Measurements from ENCODE around the gene SERPINB4.

GRCh38 chr18:63588909-63589308, 55.1 kb downstream of the SERPINB4 start:
- TF ChIP-seq POLR2A (IDR thresholded peaks at IDR 0.05; ENCODE audit: extremely low read depth, insufficient read length) (no peak), MAX (IDR thresholded peaks at IDR 0.05; ENCODE audit: low read depth, low read length) (no peak), CTCF (IDR thresholded peaks at IDR 0.05; ENCODE audit: low read depth, low read length) (no peak), MYC (IDR thresholded peaks at IDR 0.05; ENCODE audit: low read depth, low read length) (no peak)
